Gastroesophageal sphincter (tissue), 3 donors: ENCODE measurements around the gene MZF1.

ENCODE experiments used
- CTCF ChIP-seq, 4 experiments: fragments of 200-600 bp in 2 of 4; fragments of 450-650 bp in 2 of 4; sonication (generic) in 1 of 4; IDR thresholded peaks; one replicate each; pipeline ENCODE4 v1.5.1; 2017 to 2019; ENCODE audit warnings: antibody characterized with exemption in 4 of 4, mild to moderate bottlenecking in 2 of 4, moderate library complexity in 2 of 4
- EP300 ChIP-seq: sonication (generic); formaldehyde crosslinking; IDR thresholded peaks from one replicate; pipeline ENCODE4 v1.6.1; 2017; ENCODE audit warnings: antibody characterized with exemption, mild to moderate bottlenecking
- POLR2A ChIP-seq, 2 donors: fragments of 450-650 bp; IDR thresholded peaks; one replicate each; pipeline ENCODE4 v1.6.1; 2017; ENCODE audit warnings: antibody characterized with exemption in 2 of 2, mild to moderate bottlenecking in 2 of 2, moderate library complexity in 1 of 2
- POLR2AphosphoS5 ChIP-seq: sonication (generic); formaldehyde crosslinking; IDR thresholded peaks from one replicate; pipeline ENCODE4 v1.6.1; 2017; ENCODE audit warnings: antibody characterized with exemption

- TF ChIP-seq POLR2A (IDR thresholded peaks at IDR 0.05) = no peak
- TF ChIP-seq CTCF (IDR thresholded peaks at IDR 0.05) = no peak
- no peak for TF ChIP-seq POLR2AphosphoS5
- no peak for TF ChIP-seq EP300
Measured at GRCh38 chr19:58518256-58519086, 54.7 kb downstream of the MZF1 start.
